Stimulated activated CD8-positive, alpha-beta memory T cell treated with anti-CD3 and anti-CD28 coated beads, Interleukin-4, amount 100 ng/mL, for 1 hour (primary cell): ENCODE data around the gene CYSTM1.

Source experiments
- DNase-seq, 2 donors: peaks; one replicate each; pipeline ENCODE4 v3.0.0-alpha.2; 2020; ENCODE audit warnings: low read depth in 2 of 2, low spot score in 1 of 2

The CYSTM1 gene

GRCh38 chr5:140252470-140253126 is 77.6 kb downstream of the CYSTM1 start:
- no peak for DNase-seq

- DNase-seq = no peak
Measured at GRCh38 chr5:140253985-140254384, 79.0 kb downstream of the CYSTM1 start.

- DNase-seq = no peak
Measured at GRCh38 chr5:140255460-140256157, 80.6 kb downstream of the CYSTM1 start.

GRCh38 chr5:140256726-140257125 is 81.7 kb downstream of the CYSTM1 start:
- no peak for DNase-seq

- no peak for DNase-seq
Measured at GRCh38 chr5:140258016-140258415, 83.0 kb downstream of the CYSTM1 start.

GRCh38 chr5:140258873-140259272 is 83.9 kb downstream of the CYSTM1 start:
- DNase-seq = no peak

- DNase-seq = no peak
Measured at GRCh38 chr5:140259500-140259899, 84.5 kb downstream of the CYSTM1 start.

- DNase-seq = no peak
Measured at GRCh38 chr5:140260089-140260656, 85.2 kb downstream of the CYSTM1 start.

- DNase-seq = no peak
Measured at GRCh38 chr5:140261403-140262171, 86.6 kb downstream of the CYSTM1 start.

GRCh38 chr5:140262221-140262620 is 87.2 kb downstream of the CYSTM1 start:
- no peak for DNase-seq

- no peak for DNase-seq
Measured at GRCh38 chr5:140262839-140263238, 87.9 kb downstream of the CYSTM1 start.

- DNase-seq = no peak
Measured at GRCh38 chr5:140265845-140266244, 90.9 kb downstream of the CYSTM1 start.

GRCh38 chr5:140266471-140267200 is 91.6 kb downstream of the CYSTM1 start:
- DNase-seq = no peak

- no peak for DNase-seq
Measured at GRCh38 chr5:140267201-140267540, 92.2 kb downstream of the CYSTM1 start.

- DNase-seq = no peak
Measured at GRCh38 chr5:140267559-140268018, 92.6 kb downstream of the CYSTM1 start.

GRCh38 chr5:140270008-140270407 is 95.0 kb downstream of the CYSTM1 start:
- DNase-seq = no peak

- DNase-seq = no peak
Measured at GRCh38 chr5:140273401-140273877, 98.5 kb downstream of the CYSTM1 start.

- no peak for DNase-seq
Measured at GRCh38 chr5:140275837-140276236, 100.8 kb downstream of the CYSTM1 start.

- DNase-seq = no peak
Measured at GRCh38 chr5:140282266-140282665, 107.3 kb downstream of the CYSTM1 start.

GRCh38 chr5:140284013-140284412 is 109.0 kb downstream of the CYSTM1 start:
- no peak for DNase-seq

GRCh38 chr5:140286424-140286823 is 111.4 kb downstream of the CYSTM1 start:
- no peak for DNase-seq
